ENCODE data around the gene S100A7. TPM values are rescaled to one million over a fixed set of nuclear protein-coding genes. Genes with fewer than 3 reads are reported as not detected.

S100A7 gene
- total and polyA plus RNA-seq, 8 donors = not detected

DNA sequence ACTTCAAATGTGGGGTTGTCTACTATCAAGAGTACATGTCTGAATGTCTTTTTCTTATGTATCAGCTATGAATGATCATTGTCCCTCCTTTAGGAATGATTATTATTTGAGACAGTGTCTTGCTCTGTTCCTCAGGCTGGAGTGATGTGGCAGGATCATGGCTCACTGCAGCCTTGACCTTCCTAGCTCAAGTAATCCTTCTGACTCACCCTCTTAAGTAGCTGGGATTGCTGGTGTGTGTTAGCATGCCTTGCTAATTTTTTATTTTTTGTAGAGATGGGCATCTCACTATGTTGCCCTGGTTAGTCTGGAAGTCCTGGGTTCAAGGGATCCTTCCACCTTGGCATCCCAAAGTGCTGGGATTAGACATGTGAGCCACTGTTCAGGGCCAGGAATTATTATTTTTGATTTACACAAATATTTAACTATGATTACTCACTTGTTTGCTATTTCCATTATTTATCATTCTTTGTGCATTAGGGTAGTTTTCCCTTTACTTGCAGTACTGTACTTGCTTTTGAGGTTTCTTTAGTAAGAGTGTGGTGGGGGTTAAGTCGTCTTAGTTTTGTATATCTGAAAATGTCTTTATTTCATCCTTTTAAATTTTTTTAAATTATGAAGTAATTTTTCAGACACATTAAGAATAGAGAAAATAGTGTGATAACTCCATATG is 12.8 kb downstream of the S100A7 start:
- no peak overlapping the region for H3K27ac ChIP-seq
- no peak overlapping the region for H3K4me3 ChIP-seq
- TF ChIP-seq, protein P1, sequence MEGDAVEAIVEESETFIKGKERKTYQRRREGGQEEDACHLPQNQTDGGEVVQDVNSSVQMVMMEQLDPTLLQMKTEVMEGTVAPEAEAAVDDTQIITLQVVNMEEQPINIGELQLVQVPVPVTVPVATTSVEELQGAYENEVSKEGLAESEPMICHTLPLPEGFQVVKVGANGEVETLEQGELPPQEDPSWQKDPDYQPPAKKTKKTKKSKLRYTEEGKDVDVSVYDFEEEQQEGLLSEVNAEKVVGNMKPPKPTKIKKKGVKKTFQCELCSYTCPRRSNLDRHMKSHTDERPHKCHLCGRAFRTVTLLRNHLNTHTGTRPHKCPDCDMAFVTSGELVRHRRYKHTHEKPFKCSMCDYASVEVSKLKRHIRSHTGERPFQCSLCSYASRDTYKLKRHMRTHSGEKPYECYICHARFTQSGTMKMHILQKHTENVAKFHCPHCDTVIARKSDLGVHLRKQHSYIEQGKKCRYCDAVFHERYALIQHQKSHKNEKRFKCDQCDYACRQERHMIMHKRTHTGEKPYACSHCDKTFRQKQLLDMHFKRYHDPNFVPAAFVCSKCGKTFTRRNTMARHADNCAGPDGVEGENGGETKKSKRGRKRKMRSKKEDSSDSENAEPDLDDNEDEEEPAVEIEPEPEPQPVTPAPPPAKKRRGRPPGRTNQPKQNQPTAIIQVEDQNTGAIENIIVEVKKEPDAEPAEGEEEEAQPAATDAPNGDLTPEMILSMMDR (IDR thresholded peaks at IDR 0.05) = no peak
- DNase-seq (no peak), ATAC-seq (no peak)
- intact Hi-C loops (cut with DNase I) = no loop called here
- H3K9me3 ChIP-seq = no peaks in the 10 kb centered on the region
- no peaks in the 10 kb centered on the region for H3K36me3 ChIP-seq
- no peaks in the 10 kb centered on the region for H3K4me1 ChIP-seq
- peaks cover 0 to 74% of the 10 kb centered on the region in 2 donors for H3K27me3 ChIP-seq

DNA sequence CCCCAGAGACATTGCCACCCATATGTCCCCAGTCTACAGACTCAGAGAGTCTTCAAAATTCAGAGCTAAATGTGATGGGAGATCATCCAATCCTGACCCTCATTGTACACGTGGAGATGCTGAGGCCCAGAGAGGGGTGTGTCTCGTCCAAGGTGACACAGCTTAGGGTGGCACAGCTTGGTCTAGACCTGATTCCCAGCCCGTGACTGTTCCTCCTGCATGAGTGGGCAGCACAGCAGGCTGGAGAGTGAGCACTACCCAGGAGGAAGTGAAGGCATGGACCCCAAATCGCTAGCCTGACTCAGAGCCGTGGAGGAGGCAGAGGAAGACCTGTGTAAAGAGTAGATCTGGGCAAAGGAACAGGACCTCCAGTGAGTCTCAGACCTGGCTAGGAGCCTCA is 16.4 kb downstream of the S100A7 start:
- Histone ChIP-seq H3K36me3 (no peaks in the 10 kb centered on the region), H3K27ac (no peak overlapping the region), H3K9me3 (no peaks in the 10 kb centered on the region), H3K4me3 (no peak overlapping the region), H3K4me1 (no peaks in the 10 kb centered on the region), H3K27me3 (peaks cover 0 to 44% of the 10 kb centered on the region in 2 donors)
- intact Hi-C loops (cut with DNase I) = no loop called here
- no peak for ATAC-seq
- no peak for DNase-seq
- TF ChIP-seq, protein P1 (IDR thresholded peaks at IDR 0.05) = no peak

DNA sequence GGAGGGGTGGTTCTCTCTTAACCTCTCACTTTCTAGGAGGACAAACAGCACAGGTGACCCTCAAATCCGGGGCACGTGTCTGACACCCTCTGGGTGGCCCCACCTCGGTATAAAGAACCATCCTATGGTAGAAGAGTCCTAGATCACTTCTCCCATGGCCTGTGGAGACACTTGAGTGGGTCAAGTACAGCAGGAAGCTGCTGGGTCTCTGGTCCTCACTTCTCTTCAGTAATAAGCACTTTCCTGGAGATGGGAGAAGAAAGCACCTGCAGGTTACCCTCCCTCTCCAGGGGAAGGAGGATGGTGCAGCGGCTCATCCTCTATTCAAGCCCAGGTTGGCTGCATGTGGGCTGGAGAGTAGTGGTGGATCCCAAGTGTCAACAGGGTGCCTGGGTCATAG is 17.0 kb downstream of the S100A7 start:
- no peak overlapping the region for H3K4me3 ChIP-seq
- H3K4me1 ChIP-seq = no peaks in the 10 kb centered on the region
- no peaks in the 10 kb centered on the region for H3K9me3 ChIP-seq
- peaks cover 0 to 38% of the 10 kb centered on the region in 2 donors for H3K27me3 ChIP-seq
- DNase-seq (no peak), ATAC-seq (no peak)
- H3K27ac ChIP-seq = no peak overlapping the region
- no peaks in the 10 kb centered on the region for H3K36me3 ChIP-seq
- TF ChIP-seq, protein P1 (IDR thresholded peaks at IDR 0.05) = no peak
- intact Hi-C loops (cut with DNase I) = no loop called here

DNA sequence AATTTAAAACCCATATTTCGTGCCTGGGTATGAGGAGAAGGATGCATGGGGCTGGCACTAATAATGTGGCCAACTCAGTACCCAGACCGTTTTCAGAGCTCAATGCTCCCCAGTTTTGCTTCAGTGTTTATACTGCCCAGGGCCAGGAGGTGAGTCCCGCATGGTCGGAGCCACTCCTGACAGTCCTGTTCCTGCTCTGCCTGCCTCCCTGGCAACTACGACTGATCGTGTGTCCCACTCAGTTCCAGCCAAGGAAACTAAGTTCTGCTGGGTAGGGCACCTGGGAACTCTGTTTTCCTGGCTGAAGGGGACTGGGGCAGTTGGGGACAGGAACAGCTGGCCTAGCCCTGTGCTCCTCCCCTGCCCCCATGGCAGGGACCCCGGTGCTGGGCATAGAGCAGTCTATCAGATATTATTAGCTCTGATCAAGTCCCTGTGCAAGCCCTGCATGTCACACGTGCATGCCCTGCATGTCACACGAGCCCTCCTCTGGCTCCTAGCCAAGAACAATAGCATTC is 19.2 kb downstream of the S100A7 start:
- Histone ChIP-seq H3K27ac (no peak overlapping the region), H3K27me3 (peaks cover 0 to 30% of the 10 kb centered on the region in 2 donors), H3K4me3 (no peak overlapping the region), H3K36me3 (no peaks in the 10 kb centered on the region), H3K4me1 (no peaks in the 10 kb centered on the region), H3K9me3 (no peaks in the 10 kb centered on the region)
- TF ChIP-seq, protein P1 (IDR thresholded peaks at IDR 0.05) = no peak
- DNase-seq (no peak), ATAC-seq (no peak)
- intact Hi-C loops (cut with DNase I) = no loop called here

DNA sequence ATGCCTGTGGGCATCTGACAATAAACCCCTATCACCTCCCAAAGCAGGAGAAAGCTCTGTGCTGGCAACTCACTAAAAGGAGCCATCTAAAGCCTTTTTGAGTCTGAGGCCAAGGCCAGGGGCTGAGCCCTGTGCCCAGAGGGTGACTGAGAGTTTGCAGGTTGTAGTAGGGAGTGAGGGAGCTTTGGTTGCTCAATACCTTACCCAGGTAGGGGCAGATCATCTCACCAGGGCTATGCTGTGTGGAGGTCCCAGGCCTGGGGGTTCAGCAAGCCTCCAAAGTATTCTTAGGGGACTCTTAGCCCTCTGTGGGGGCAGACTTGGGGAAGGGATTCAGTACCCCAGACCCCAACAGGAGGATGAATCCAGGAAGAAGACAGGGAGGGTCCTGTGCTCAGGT is 21.2 kb downstream of the S100A7 start:
- no peaks in the 10 kb centered on the region for H3K36me3 ChIP-seq
- ATAC-seq (no peak), DNase-seq (no peak)
- no peaks in the 10 kb centered on the region for H3K4me1 ChIP-seq
- no peak overlapping the region for H3K4me3 ChIP-seq
- TF ChIP-seq, protein P1 (IDR thresholded peaks at IDR 0.05) = no peak
- H3K27me3 ChIP-seq = peaks cover 0 to 12% of the 10 kb centered on the region in 2 donors
- H3K27ac ChIP-seq = no peak overlapping the region
- no peaks in the 10 kb centered on the region for H3K9me3 ChIP-seq
- intact Hi-C loops (cut with DNase I) = no loop called here
